Trophoblast cell (in vitro differentiated cells and primary cell): ENCODE data around the gene TRIM38.
A peak's percentile ranks its signal among the peaks of the same experiment; 100 is the strongest.

ENCODE experiments used
- DNase-seq, 2 donors: peaks; one replicate each; pipeline ENCODE4 v3.0.0-alpha.2; 2016
- H2AFZ ChIP-seq: 2 replicates; pipeline ENCODE4 v1.6.1; 2013; ENCODE audit warnings: low read length, moderate library complexity, mild to moderate bottlenecking; ENCODE audit not compliant: insufficient read depth, poor library complexity
- H2AK5ac ChIP-seq: 2 replicates; pipeline ENCODE4 v1.6.1; 2013; ENCODE audit warnings: mild to moderate bottlenecking, low read length
- H2BK120ac ChIP-seq: 2 replicates; pipeline ENCODE4 v1.6.1; 2013; ENCODE audit warnings: low read length, mild to moderate bottlenecking, moderate library complexity; ENCODE audit not compliant: insufficient read depth, poor library complexity
- H2BK12ac ChIP-seq: 2 replicates; pipeline ENCODE4 v1.6.1; 2013; ENCODE audit warnings: mild to moderate bottlenecking, low read length, moderate library complexity
- H2BK5ac ChIP-seq: 2 replicates; pipeline ENCODE4 v1.6.1; 2013; ENCODE audit warnings: low read length, low read depth, moderate library complexity, mild to moderate bottlenecking; ENCODE audit not compliant: poor library complexity
- H3K14ac ChIP-seq: 2 replicates; pipeline ENCODE4 v1.6.1; 2013; ENCODE audit warnings: mild to moderate bottlenecking, low read length
- H3K18ac ChIP-seq: 2 replicates; pipeline ENCODE4 v1.6.1; 2013; ENCODE audit warnings: mild to moderate bottlenecking, low read length
- H3K23ac ChIP-seq: 2 replicates; pipeline ENCODE4 v1.6.1; 2013; ENCODE audit warnings: low read length
- H3K27ac ChIP-seq: 2 replicates; pipeline ENCODE4 v1.5.1; 2013; ENCODE audit warnings: low read depth, mild to moderate bottlenecking, inconsistent platforms, low read length, moderate library complexity
- H3K27me3 ChIP-seq: 2 replicates; pipeline ENCODE4 v1.6.1; 2013; ENCODE audit warnings: inconsistent platforms, mild to moderate bottlenecking, low read length, moderate library complexity; ENCODE audit not compliant: insufficient read depth
- H3K36me3 ChIP-seq, 2 experiments: 1 replicate in 1 of 2; 2 replicates in 1 of 2; pipeline ENCODE4 v1.6.1; 2013; ENCODE audit warnings: low read length in 2 of 2, mild to moderate bottlenecking in 2 of 2, moderate library complexity in 1 of 2; ENCODE audit not compliant: insufficient read depth in 2 of 2, control insufficient read depth in 1 of 2
- H3K4ac ChIP-seq: 2 replicates; pipeline ENCODE4 v1.6.1; 2013; ENCODE audit warnings: low read depth, mild to moderate bottlenecking, low read length, moderate library complexity
- H3K4me1 ChIP-seq, 2 experiments: 1 replicate in 1 of 2; 2 replicates in 1 of 2; pipeline ENCODE4 v1.6.1; 2013; ENCODE audit warnings: low read length in 2 of 2, mild to moderate bottlenecking in 2 of 2, moderate library complexity in 1 of 2; ENCODE audit not compliant: insufficient read depth in 2 of 2, control insufficient read depth in 1 of 2
- H3K4me2 ChIP-seq: 2 replicates; pipeline ENCODE4 v1.6.1; 2013; ENCODE audit warnings: inconsistent platforms, mild to moderate bottlenecking, low read length, moderate library complexity
- H3K4me3 ChIP-seq: 2 replicates; pipeline ENCODE4 v1.5.1; 2013; ENCODE audit warnings: mild to moderate bottlenecking, low read depth, low read length, inconsistent platforms
- H3K79me1 ChIP-seq: one replicate; pipeline ENCODE4 v1.6.1; 2013; ENCODE audit warnings: low read length
- H3K79me2 ChIP-seq: 2 replicates; pipeline ENCODE4 v1.6.1; 2013; ENCODE audit warnings: low read length, mild to moderate bottlenecking; ENCODE audit not compliant: control insufficient read depth, insufficient read depth, poor library complexity
- H3K9ac ChIP-seq: 2 replicates; pipeline ENCODE4 v1.6.1; 2013; ENCODE audit warnings: mild to moderate bottlenecking, low read length
- H3K9me3 ChIP-seq: 2 replicates; pipeline ENCODE4 v1.6.1; 2013; ENCODE audit warnings: low read depth, mild to moderate bottlenecking, control low read depth, inconsistent platforms, low read length; ENCODE audit not compliant: insufficient read depth
- H4K12ac ChIP-seq: 2 replicates; pipeline ENCODE4 v1.6.1; 2013; ENCODE audit warnings: low read depth, mild to moderate bottlenecking, low read length, moderate library complexity
- H4K8ac ChIP-seq: 2 replicates; pipeline ENCODE4 v1.6.1; 2013; ENCODE audit warnings: low read depth, mild to moderate bottlenecking, low read length, moderate library complexity
- H4K91ac ChIP-seq: one replicate; pipeline ENCODE4 v1.6.1; 2013; ENCODE audit warnings: low read depth, mild to moderate bottlenecking, low read length, moderate library complexity
- WGBS: extraction: QIAGEN DNeasy Blood & Tissue Kit; methylation state at CpG from one replicate; pipeline ENCODE4 v1.1.7; 2013; ENCODE audit warnings: missing lambda C conversion rate; ENCODE audit not compliant: insufficient read length, insufficient coverage; ENCODE audit errors: extremely low coverage; 5-methylcytosine and 5-hydroxymethylcytosine counted together

TRIM38 gene

DNA sequence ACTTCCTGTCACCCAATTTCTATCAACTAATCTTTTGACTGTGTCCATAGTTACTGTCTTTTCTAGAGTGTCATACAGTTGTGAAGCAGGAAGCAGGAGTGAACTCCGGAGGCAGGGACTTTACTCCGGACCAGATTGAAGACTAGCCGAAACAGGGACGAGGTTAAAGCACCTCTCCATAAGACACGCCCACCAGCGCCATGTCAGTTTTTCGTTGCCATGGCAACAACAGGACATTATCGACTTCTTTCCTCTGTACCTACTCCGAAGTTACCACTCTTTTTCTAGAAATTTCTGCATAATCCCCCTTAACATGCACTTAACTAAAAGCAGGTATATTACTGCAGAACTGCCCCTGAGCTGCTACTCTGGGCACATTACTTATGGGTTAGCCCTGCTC, 25.2 kb downstream of the TRIM38 start:
- no peak overlapping the region for H3K4me2 ChIP-seq
- H3K14ac ChIP-seq = no peak overlapping the region
- no CpG with 5 or more reads among the region's 9 CpGs for WGBS
- no peak overlapping the region for H3K27ac ChIP-seq
- H4K91ac ChIP-seq = no peak overlapping the region
- H2BK120ac ChIP-seq = no peak overlapping the region
- DNase-seq = peak in 1 of 2 donors; percentile 24
- no peak overlapping the region for H3K4me3 ChIP-seq
- H3K4ac ChIP-seq = no peak overlapping the region
- peaks cover 4% of the 10 kb centered on the region for H3K9me3 ChIP-seq
- H3K36me3 ChIP-seq = no peaks in the 10 kb centered on the region
- H4K12ac ChIP-seq = no peak overlapping the region
- no peak overlapping the region for H3K9ac ChIP-seq
- no peak overlapping the region for H2AFZ ChIP-seq
- no peak overlapping the region for H3K18ac ChIP-seq
- no peak overlapping the region for H4K8ac ChIP-seq
- H2BK12ac ChIP-seq = no peak overlapping the region
- peaks cover 8% of the 10 kb centered on the region for H3K79me1 ChIP-seq
- H3K27me3 ChIP-seq = no peaks in the 10 kb centered on the region
- H3K23ac ChIP-seq = no peak overlapping the region
- H3K4me1 ChIP-seq = peaks cover 2% of the 10 kb centered on the region in 2 experiments
- peaks cover 2% of the 10 kb centered on the region for H3K79me2 ChIP-seq
- H2AK5ac ChIP-seq = no peak overlapping the region
- no peak overlapping the region for H2BK5ac ChIP-seq

DNA sequence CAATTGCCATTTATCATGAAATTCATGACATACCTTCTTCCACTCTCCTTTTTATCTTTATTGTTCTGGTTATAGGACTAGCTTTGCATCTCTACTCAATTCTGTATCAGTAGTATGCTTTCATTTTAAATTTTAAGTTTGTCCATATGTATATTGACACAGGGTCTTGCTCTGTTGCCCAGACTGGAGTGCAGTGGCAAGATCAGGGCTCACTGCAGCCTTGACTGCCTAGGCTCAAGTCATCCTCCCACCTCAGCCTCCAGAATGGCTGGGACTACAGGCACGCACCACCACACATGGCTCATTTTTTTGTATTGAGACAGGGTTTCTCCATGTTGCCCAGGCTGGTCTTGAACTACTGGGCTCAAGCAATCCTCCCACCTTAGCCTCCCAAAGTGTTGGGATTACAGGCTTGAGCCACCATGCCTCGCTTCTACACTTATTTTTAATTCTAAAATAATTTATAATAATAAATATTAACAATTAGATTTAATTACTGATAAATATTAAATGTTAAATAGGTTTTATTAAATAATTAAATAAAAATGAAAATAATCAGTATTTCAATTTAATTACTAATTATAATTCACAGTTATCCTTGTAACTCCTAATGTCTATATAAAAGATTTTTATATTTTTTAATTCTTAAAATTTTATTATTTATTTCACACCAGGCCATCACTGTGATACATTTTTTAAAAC, 27.7 kb downstream of the TRIM38 start:
- Histone ChIP-seq H3K9me3 (peaks cover 4% of the 10 kb centered on the region), H2BK120ac (no peak overlapping the region), H3K23ac (no peak overlapping the region), H2BK5ac (no peak overlapping the region), H3K4me1 (peaks cover 2% of the 10 kb centered on the region in 2 experiments), H2AFZ (no peak overlapping the region), H3K79me2 (peaks cover 2% of the 10 kb centered on the region), H3K79me1 (peaks cover 8% of the 10 kb centered on the region), H3K4me2 (no peak overlapping the region), H4K12ac (no peak overlapping the region), H3K4ac (no peak overlapping the region), H3K36me3 (no peaks in the 10 kb centered on the region), H4K8ac (no peak overlapping the region), H2BK12ac (no peak overlapping the region), H3K18ac (no peak overlapping the region), H3K9ac (no peak overlapping the region), H3K27me3 (no peaks in the 10 kb centered on the region), H3K27ac (no peak overlapping the region), H4K91ac (no peak overlapping the region), H2AK5ac (no peak overlapping the region), H3K4me3 (no peak overlapping the region), H3K14ac (no peak overlapping the region)
- DNase-seq = no peak
- WGBS = no CpG with 5 or more reads among the region's 2 CpGs

DNA sequence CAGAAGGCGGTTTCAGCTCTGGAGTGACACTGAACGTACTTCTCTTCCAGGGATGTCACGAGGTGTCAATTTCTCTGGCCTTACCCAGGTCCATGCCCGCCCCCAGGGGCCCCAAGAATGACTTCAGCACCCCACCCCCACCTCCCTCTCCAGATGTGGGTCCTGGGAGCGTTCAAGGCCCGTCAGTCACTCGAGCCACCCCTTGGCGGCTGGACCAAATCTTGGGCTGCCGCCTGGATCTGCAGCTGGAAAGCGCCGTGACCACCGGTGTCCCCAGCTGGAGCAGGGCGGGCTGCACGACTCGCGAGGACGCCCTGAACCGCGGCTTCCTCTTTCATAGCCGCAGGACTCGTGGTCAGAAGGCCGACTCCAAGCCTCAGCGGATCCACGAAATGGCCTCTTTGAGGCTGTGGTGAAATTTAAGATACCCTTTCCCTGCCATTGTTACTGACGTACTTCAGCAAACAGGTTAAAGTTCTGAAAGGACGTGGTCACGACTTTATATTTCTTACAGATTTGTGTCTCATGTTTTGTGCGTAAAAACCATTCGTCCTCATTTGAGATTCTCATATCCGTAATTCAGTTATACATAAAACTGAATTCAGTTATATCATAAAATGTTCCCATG, 29.3 kb downstream of the TRIM38 start:
- peak; percentile 60 to 80 for DNase-seq

DNA sequence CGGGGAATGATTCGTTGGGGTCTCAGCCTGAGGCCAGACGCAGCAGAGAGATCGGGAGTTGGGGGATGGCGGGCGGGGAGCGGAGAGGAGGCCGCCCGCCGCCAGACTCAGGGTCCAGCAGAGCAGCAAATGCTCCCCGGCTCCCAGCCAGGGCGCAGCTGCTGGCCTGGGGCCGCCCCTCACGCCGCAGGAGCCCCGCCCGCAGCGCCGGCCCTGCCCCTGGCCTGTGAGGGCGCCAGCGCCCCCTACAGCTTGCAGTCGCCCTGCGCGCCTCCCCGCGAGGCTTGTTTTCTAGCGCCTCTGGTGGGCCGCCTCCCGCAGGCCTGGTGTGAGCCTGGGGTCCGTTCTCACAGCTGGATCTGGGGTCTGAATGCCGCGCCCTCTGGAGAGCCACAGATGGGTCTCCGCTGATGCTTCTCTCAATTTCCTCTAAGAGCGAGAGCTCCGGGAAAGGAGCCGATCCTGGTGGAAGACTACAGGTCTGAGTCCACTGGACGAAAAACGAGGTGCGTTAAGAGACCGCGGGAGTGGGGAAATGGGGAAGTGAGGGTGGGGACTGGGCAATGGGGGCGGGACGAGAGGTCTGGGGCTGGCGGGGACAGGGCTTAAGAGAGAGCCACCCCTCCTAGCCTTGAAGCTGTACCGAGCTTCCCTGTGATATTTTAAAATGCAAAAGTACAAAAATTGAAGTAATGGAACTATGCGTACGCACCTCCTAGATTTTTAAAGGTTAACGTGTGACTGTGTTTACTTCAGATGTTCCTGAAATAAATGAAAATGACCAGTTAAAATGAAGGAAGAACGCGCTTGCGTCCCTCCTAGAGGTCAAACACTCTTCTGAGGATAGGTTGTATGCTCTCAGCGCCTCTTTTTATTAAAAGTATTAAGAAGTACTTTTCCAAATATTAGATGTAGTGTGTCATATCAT, 30.1 kb downstream of the TRIM38 start:
- peak overlapping the region; percentile 90 for H4K91ac ChIP-seq
- peak overlapping the region; percentile 56 for H3K27ac ChIP-seq
- WGBS = no CpG with 5 or more reads among the region's 52 CpGs
- H3K36me3 ChIP-seq = no peaks in the 10 kb centered on the region
- peak overlapping the region; percentile 77 for H3K14ac ChIP-seq
- H2AK5ac ChIP-seq = no peak overlapping the region
- peaks cover 1% of the 10 kb centered on the region for H3K9me3 ChIP-seq
- peaks cover 2% of the 10 kb centered on the region for H3K79me2 ChIP-seq
- H3K23ac ChIP-seq = no peak overlapping the region
- peak; percentile 95 to 98 for DNase-seq
- H3K79me1 ChIP-seq = peaks cover 8% of the 10 kb centered on the region
- peak overlapping the region; percentile 86 for H2BK5ac ChIP-seq
- peak overlapping the region; percentile 97 for H4K12ac ChIP-seq
- H3K4me3 ChIP-seq = peak overlapping the region; percentile 71
- peak overlapping the region; percentile 97 for H4K8ac ChIP-seq
- H3K27me3 ChIP-seq = no peaks in the 10 kb centered on the region
- peaks cover 2% of the 10 kb centered on the region in 2 experiments for H3K4me1 ChIP-seq
- H3K9ac ChIP-seq = peak overlapping the region; percentile 74
- peak overlapping the region; percentile 81 for H3K18ac ChIP-seq
- no peak overlapping the region for H2BK12ac ChIP-seq
- H3K4me2 ChIP-seq = peak overlapping the region; percentile 98
- no peak overlapping the region for H2BK120ac ChIP-seq
- H3K4ac ChIP-seq = peak overlapping the region; percentile 40
- H2AFZ ChIP-seq = peak overlapping the region; percentile 62

More for the DNA sequence above, 29.3 kb downstream of the TRIM38 start:
- peak overlapping the region; percentile 65 for H3K14ac ChIP-seq
- no peak overlapping the region for H2BK5ac ChIP-seq
- peak overlapping the region; percentile 87 for H3K9ac ChIP-seq
- H3K9me3 ChIP-seq = peaks cover 1% of the 10 kb centered on the region
- no peak overlapping the region for H2AK5ac ChIP-seq
- peak overlapping the region; percentile 8 for H2BK120ac ChIP-seq
- H4K91ac ChIP-seq = no peak overlapping the region
- H4K8ac ChIP-seq = peak overlapping the region; percentile 78
- H3K4me2 ChIP-seq = peak overlapping the region; percentile 98
- peaks cover 8% of the 10 kb centered on the region for H3K79me1 ChIP-seq
- no peak overlapping the region for H3K4ac ChIP-seq
- peak overlapping the region; percentile 68 for H3K4me3 ChIP-seq
- H3K79me2 ChIP-seq = peaks cover 2% of the 10 kb centered on the region
- peak overlapping the region; percentile 29 for H4K12ac ChIP-seq
- peak overlapping the region; percentile 3 for H3K18ac ChIP-seq
- H2AFZ ChIP-seq = peak overlapping the region; percentile 41
- H3K4me1 ChIP-seq = peaks cover 2% of the 10 kb centered on the region in 2 experiments
- no peaks in the 10 kb centered on the region for H3K27me3 ChIP-seq
- H2BK12ac ChIP-seq = no peak overlapping the region
- H3K23ac ChIP-seq = no peak overlapping the region
- WGBS = no CpG with 5 or more reads among the region's 30 CpGs
- H3K36me3 ChIP-seq = no peaks in the 10 kb centered on the region
- peak overlapping the region; percentile 52 for H3K27ac ChIP-seq
